ENCODE data around the gene SLC1A1.

DNA sequence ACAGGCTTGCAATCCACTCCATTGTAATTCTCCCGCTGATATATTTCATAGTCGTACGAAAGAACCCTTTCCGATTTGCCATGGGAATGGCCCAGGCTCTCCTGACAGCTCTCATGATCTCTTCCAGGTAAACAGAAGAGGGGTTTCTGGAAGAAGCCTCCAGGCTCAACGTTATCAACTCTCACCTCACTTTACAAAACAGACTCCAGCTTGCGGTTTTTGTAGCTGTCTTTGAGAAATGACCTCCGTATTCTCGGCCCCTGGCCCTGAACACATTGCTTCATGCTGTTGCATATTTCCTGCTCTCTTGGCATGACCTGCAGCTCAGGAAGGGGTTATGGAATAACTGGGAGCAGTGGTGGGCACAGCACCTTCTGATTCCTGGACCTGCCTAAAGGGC, 85.7 kb downstream of the SLC1A1 start:
- no peak for TF ChIP-seq POLR2A (IDR thresholded peaks at IDR 0.05)
- TF ChIP-seq, protein P1, sequence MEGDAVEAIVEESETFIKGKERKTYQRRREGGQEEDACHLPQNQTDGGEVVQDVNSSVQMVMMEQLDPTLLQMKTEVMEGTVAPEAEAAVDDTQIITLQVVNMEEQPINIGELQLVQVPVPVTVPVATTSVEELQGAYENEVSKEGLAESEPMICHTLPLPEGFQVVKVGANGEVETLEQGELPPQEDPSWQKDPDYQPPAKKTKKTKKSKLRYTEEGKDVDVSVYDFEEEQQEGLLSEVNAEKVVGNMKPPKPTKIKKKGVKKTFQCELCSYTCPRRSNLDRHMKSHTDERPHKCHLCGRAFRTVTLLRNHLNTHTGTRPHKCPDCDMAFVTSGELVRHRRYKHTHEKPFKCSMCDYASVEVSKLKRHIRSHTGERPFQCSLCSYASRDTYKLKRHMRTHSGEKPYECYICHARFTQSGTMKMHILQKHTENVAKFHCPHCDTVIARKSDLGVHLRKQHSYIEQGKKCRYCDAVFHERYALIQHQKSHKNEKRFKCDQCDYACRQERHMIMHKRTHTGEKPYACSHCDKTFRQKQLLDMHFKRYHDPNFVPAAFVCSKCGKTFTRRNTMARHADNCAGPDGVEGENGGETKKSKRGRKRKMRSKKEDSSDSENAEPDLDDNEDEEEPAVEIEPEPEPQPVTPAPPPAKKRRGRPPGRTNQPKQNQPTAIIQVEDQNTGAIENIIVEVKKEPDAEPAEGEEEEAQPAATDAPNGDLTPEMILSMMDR (IDR thresholded peaks at IDR 0.05) = no peak
- no peak for TF ChIP-seq POLR2AphosphoS5 (IDR thresholded peaks at IDR 0.05)
- no peak for TF ChIP-seq EP300 (IDR thresholded peaks at IDR 0.05)

All from upper lobe of left lung (tissue), 4 donors.